ENCODE data around the gene ATG4B. TPM values are rescaled to one million over a fixed set of nuclear protein-coding genes. Genes with fewer than 3 reads are reported as not detected.

ATG4B gene
- total RNA-seq, 3 donors from 2014 or later: 87.9 to 154 (median 94.6) TPM

- no peaks in the 10 kb centered on the region for H3K4me1 ChIP-seq (ENCODE audit: low read depth)
- H3K36me3 ChIP-seq (ENCODE audit: low read depth): no peaks in the 10 kb centered on the region
- TF ChIP-seq, protein P1, sequence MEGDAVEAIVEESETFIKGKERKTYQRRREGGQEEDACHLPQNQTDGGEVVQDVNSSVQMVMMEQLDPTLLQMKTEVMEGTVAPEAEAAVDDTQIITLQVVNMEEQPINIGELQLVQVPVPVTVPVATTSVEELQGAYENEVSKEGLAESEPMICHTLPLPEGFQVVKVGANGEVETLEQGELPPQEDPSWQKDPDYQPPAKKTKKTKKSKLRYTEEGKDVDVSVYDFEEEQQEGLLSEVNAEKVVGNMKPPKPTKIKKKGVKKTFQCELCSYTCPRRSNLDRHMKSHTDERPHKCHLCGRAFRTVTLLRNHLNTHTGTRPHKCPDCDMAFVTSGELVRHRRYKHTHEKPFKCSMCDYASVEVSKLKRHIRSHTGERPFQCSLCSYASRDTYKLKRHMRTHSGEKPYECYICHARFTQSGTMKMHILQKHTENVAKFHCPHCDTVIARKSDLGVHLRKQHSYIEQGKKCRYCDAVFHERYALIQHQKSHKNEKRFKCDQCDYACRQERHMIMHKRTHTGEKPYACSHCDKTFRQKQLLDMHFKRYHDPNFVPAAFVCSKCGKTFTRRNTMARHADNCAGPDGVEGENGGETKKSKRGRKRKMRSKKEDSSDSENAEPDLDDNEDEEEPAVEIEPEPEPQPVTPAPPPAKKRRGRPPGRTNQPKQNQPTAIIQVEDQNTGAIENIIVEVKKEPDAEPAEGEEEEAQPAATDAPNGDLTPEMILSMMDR (IDR thresholded peaks at IDR 0.05): no peak
Observed at GRCh38 chr2:241673189-241673663, 35.7 kb downstream of the ATG4B start.

GRCh38 chr2:241673797-241674725 is 36.6 kb downstream of the ATG4B start:
- no peaks in the 10 kb centered on the region for H3K9me3 ChIP-seq
- no peaks in the 10 kb centered on the region for H3K36me3 ChIP-seq (ENCODE audit: low read depth)
- DNase-seq: no peak
- intact Hi-C loops (cut with DNase I, micrococcal nuclease): no loop called here
- TF ChIP-seq, protein P1 (IDR thresholded peaks at IDR 0.05): no peak
- H3K4me3 ChIP-seq: no peak overlapping the region
- ATAC-seq: no peak
- H3K4me1 ChIP-seq (ENCODE audit: low read depth): no peaks in the 10 kb centered on the region

More at GRCh38 chr2:241673189-241673663, 35.7 kb downstream of the ATG4B start:
- H3K9me3 ChIP-seq: no peaks in the 10 kb centered on the region
- intact Hi-C loops (cut with DNase I, micrococcal nuclease): no loop called here
- no peak overlapping the region for H3K4me3 ChIP-seq
- DNase-seq (no peak), ATAC-seq (no peak)

- no peaks in the 10 kb centered on the region for H3K4me1 ChIP-seq (ENCODE audit: low read depth)
- no peak overlapping the region for H3K4me3 ChIP-seq
- DNase-seq (no peak), ATAC-seq (no peak)
- TF ChIP-seq, protein P1 (IDR thresholded peaks at IDR 0.05): no peak
- no peaks in the 10 kb centered on the region for H3K9me3 ChIP-seq
- intact Hi-C loops (cut with DNase I, micrococcal nuclease): no loop called here
- no peaks in the 10 kb centered on the region for H3K36me3 ChIP-seq (ENCODE audit: low read depth)
Observed at GRCh38 chr2:241675885-241676284, 38.4 kb downstream of the ATG4B start.

DNA sequence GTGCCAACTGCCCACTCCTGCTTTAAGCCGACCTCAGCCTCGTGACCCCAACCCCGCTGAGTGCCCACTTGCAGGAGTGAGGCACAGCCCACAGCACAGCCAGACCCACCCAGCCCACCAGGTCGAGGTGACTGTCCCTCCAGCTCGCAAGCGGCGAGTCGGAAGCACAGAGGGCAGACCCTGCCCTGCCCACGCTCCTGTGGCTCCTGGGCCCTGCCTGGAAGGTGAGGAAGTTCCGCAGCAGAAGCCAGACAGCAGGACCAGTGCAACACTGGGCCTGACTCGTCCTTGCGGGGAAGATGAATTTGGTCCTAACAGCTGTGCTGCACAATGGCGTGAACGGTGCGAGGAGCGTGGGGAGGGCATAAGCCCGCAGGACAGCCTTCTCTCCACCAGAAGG is 39.2 kb downstream of the ATG4B start:
- H3K9me3 ChIP-seq: no peaks in the 10 kb centered on the region
- no peak for ATAC-seq
- TF ChIP-seq, protein P1 (IDR thresholded peaks at IDR 0.05): no peak
- H3K4me1 ChIP-seq (ENCODE audit: low read depth): no peaks in the 10 kb centered on the region
- no peak overlapping the region for H3K4me3 ChIP-seq
- intact Hi-C loops (cut with DNase I, micrococcal nuclease): no loop called here
- no peaks in the 10 kb centered on the region for H3K36me3 ChIP-seq (ENCODE audit: low read depth)
- no peak for DNase-seq

GRCh38 chr2:241677392-241677791 is 39.9 kb downstream of the ATG4B start:
- no peaks in the 10 kb centered on the region for H3K4me1 ChIP-seq (ENCODE audit: low read depth)
- no peak overlapping the region for H3K4me3 ChIP-seq
- TF ChIP-seq, protein P1 (IDR thresholded peaks at IDR 0.05): no peak
- no peak for ATAC-seq
- intact Hi-C loops (cut with DNase I, micrococcal nuclease): no loop called here
- H3K36me3 ChIP-seq (ENCODE audit: low read depth): no peaks in the 10 kb centered on the region
- no peaks in the 10 kb centered on the region for H3K9me3 ChIP-seq
- no peak for DNase-seq
